ENCODE measurements around the gene WWOX. TPM values are rescaled to one million over a fixed set of nuclear protein-coding genes. Genes with fewer than 3 reads are reported as not detected.

The WWOX gene
- total RNA-seq, 2 experiments from 2014 or later: 19.9 to 29.4 TPM

DNA sequence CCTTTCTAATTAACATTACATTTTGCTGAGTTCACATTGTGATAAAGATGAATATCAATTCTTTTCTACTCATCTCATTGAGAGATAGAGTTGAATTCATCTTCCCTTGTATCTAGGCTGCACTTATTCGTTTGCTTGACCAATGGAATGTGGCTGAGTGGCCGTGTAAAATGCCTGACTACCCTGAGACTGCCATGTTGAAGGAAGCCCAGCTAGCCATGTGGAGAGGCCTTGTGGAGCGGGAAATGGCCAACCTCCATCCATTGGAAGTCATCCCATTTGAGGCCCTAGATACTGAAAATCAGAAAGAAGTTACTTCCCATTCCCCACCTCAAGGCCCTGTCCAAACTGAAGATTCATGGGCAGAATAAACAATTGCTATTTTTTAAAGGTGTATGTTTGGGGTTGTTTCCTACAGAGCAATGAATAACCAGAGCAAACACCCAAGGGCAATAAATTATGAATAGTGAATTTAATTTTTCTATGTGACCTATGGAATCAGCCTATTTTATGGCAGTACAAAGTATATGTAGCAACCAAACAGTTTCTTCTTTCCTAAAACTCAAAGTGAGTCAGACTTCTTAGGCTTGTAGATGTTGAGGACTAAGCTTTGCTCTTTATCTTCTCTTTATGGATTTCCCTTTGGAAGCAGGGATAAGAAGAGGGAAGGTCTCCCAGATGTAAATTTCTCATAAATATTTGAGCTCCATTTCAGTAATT lies 956.0 kb downstream of the WWOX start:
- Mint-ChIP-seq H3K9me3 (ENCODE audit: low read depth) (no peaks in the 10 kb centered on the region), H3K27ac (no peak overlapping the region), H3K4me3 (no peak overlapping the region), H3K4me1 (no peaks in the 10 kb centered on the region), H3K27me3 (no peaks in the 10 kb centered on the region), H3K36me3 (ENCODE audit: low read depth) (no peaks in the 10 kb centered on the region)
- ATAC-seq (no peak), DNase-seq (no peak)
- ChIA-PET POLR2A (no interaction called here), CTCF (no interaction called here)
- intact Hi-C loops (cut with DNase I, micrococcal nuclease): no loop called here

DNA sequence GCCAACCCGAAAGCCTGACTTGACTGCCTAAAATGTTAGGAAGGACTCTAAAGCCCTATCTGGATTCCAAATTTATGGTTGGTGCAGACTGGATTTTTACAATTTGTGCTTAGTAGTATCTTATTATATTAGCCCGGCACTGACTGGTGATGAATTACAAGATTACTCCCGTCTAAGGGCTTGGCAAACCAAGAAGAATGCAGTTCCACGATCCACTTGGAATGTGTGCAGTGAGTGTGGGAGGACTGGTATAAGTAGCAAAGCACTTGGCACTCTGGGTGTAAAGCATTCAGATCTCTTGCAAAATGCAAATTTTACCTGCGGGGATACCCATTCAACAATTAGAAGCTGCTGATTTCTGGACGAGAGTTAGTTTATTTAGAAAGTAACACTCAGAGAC lies 961.7 kb downstream of the WWOX start:
- H3K27ac Mint-ChIP-seq: no peak overlapping the region
- ATAC-seq (no peak), DNase-seq (no peak)
- H3K9me3 Mint-ChIP-seq (ENCODE audit: low read depth): no peaks in the 10 kb centered on the region
- CTCF ChIA-PET: interaction anchor here (0.6 kb wide), 1 partner anchor 541 kb away, joined by 4 read pairs; no protein-coding TSS in a partner anchor
- no peaks in the 10 kb centered on the region for H3K27me3 Mint-ChIP-seq
- H3K4me1 Mint-ChIP-seq: peaks cover 10% of the 10 kb centered on the region
- no peak overlapping the region for H3K4me3 Mint-ChIP-seq
- H3K36me3 Mint-ChIP-seq (ENCODE audit: low read depth): no peaks in the 10 kb centered on the region
- POLR2A ChIA-PET: no interaction called here
- intact Hi-C loops (cut with DNase I, micrococcal nuclease): no loop called here

DNA sequence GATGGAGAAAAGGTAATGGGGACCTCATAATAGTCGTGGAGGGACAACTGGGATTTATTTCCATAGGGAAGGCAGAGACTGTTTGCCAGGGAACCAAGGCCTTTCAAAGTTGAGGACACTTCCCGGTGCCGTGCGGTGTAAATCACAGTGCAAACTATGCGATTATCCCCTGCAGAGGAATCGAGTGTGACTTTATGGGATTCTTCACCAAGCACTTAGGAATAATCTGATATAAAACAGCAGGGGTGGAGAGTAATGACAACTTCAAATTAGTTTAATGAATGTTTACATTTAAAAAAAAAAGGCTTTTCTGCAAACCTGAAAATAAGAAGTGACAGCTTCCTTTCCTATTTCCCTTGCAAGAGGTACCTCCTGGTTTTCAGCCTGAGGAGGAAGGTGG lies 962.9 kb downstream of the WWOX start:
- no peaks in the 10 kb centered on the region for H3K36me3 Mint-ChIP-seq (ENCODE audit: low read depth)
- DNase-seq (no peak), ATAC-seq (no peak)
- no peaks in the 10 kb centered on the region for H3K27me3 Mint-ChIP-seq
- no peaks in the 10 kb centered on the region for H3K9me3 Mint-ChIP-seq (ENCODE audit: low read depth)
- H3K27ac Mint-ChIP-seq: no peak overlapping the region
- H3K4me1 Mint-ChIP-seq: peaks cover 13% of the 10 kb centered on the region
- no peak overlapping the region for H3K4me3 Mint-ChIP-seq
- intact Hi-C loops (cut with DNase I, micrococcal nuclease): no loop called here
- POLR2A ChIA-PET: no interaction called here
- CTCF ChIA-PET: no interaction called here

DNA sequence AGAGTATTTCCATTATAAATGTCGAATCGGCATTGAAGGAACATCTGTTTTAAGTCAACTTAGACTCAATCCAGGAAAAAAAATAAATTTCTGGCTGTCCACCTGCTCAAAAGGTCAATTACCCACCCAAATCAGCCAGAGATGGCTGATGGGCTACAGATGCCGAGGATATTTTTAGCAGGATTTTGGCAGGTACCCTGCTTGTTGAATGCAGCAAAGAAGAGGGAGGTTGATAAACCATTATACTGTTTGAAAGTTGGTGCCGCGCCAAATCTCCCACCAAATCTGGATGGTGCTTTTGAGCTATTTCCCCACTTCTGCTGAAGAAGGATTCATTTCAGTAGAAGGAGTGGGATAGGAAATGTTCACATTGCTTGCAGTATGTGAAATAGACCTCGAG lies 963.4 kb downstream of the WWOX start:
- ChIA-PET POLR2A (no interaction called here), CTCF (no interaction called here)
- Mint-ChIP-seq H3K9me3 (ENCODE audit: low read depth) (no peaks in the 10 kb centered on the region), H3K36me3 (ENCODE audit: low read depth) (no peaks in the 10 kb centered on the region), H3K27ac (no peak overlapping the region), H3K4me1 (peaks cover 16% of the 10 kb centered on the region), H3K4me3 (no peak overlapping the region), H3K27me3 (no peaks in the 10 kb centered on the region)
- intact Hi-C loops (cut with DNase I, micrococcal nuclease): no loop called here
- no peak for DNase-seq
- ATAC-seq: no peak

DNA sequence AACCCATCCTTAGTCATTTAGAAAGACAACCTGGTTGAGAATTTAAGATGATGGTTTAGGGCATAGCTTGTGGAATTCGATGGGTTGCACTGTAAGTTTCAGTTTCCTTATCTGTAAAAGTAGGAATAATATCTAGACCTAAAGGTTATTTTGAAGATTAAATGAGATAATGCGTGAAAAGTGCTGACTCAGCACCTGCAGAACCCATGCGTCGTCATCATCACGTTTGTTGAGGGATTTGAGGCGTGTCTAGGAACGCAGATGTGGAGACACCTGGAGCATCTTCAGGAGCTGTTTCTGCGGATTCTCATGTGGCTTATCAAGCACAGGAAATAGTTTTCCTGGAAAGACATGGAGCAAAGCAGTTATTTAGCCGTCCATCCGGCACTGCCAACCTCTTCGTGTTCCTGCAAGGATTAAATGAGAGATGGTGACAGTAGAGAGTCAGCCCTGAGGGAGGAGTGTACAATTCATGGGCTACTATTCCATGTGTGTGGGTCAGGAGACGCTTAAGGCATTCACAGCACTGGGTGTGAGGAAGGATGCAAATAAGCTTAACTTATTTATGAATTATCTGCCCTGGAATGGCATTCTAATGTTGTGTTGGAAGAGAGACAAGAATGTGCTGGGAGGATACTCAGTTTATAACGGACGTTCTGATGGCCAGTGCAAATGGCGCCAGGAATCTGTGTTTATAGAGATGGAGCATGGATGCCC lies 965.0 kb downstream of the WWOX start:
- no peaks in the 10 kb centered on the region for H3K27me3 Mint-ChIP-seq
- no peak for DNase-seq
- H3K27ac Mint-ChIP-seq: peak overlapping the region; percentile 30
- no peaks in the 10 kb centered on the region for H3K36me3 Mint-ChIP-seq (ENCODE audit: low read depth)
- peaks cover 19% of the 10 kb centered on the region for H3K4me1 Mint-ChIP-seq
- H3K9me3 Mint-ChIP-seq (ENCODE audit: low read depth): no peaks in the 10 kb centered on the region
- intact Hi-C loops (cut with DNase I, micrococcal nuclease): no loop called here
- ChIA-PET CTCF (interaction anchor here (0.9 kb wide), 1 partner anchor 10 kb away, joined by 3 read pairs; no protein-coding TSS in a partner anchor), POLR2A (no interaction called here)
- no peak overlapping the region for H3K4me3 Mint-ChIP-seq
- ATAC-seq: no peak

DNA sequence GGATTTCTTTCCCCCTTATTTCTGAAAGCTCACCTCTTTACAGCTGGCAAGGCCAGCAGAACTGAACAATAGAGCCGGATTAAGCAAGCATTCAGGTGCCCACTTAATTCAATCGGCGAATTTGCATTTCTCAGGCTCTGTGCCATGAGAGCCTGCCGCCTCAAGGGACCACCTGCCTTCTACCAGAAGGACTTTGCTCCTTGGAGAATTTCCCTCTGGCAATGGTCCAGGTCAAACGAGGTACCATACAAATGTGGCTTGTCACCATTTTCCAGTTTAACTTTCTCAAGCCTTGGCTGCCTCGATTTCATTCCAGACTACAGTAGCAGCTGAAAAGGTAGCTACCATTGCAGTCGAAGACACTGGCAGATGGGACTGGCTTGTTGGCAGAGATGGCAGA lies 967.1 kb downstream of the WWOX start:
- no peaks in the 10 kb centered on the region for H3K9me3 Mint-ChIP-seq (ENCODE audit: low read depth)
- peaks cover 38% of the 10 kb centered on the region for H3K4me1 Mint-ChIP-seq
- no peak for ATAC-seq
- CTCF ChIA-PET: interaction anchor here (0.5 kb wide), 1 partner anchor 415 kb away, joined by 3 read pairs; no protein-coding TSS in a partner anchor
- no peaks in the 10 kb centered on the region for H3K27me3 Mint-ChIP-seq
- no peaks in the 10 kb centered on the region for H3K36me3 Mint-ChIP-seq (ENCODE audit: low read depth)
- no peak for DNase-seq
- H3K4me3 Mint-ChIP-seq: no peak overlapping the region
- POLR2A ChIA-PET: no interaction called here
- H3K27ac Mint-ChIP-seq: no peak overlapping the region
- intact Hi-C loops (cut with DNase I, micrococcal nuclease): no loop called here

DNA sequence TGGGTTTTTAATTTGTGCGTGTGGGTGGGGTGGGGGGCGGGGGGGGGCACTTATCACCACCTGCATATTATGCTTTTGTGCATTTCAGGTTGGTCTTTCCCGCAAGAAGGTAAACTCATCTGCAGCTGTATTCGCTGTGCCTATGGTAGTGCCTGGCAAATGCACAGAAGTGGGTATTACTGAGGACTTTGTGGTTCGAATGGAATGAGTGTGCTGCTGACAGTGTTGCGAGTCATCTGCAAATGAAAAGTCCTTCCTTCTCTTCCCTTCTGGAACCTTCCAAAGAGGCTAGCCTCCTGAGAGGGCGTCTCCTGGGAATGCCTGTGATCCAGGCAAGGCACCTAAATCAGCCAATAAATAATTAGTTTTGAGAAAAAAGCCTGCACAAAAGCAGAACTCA lies 968.1 kb downstream of the WWOX start:
- DNase-seq: peak; percentile 27
- POLR2A ChIA-PET: no interaction called here
- intact Hi-C loops (cut with DNase I, micrococcal nuclease): no loop called here
- CTCF ChIA-PET: interaction anchor here (0.7 kb wide), 1 partner anchor 25 kb away, joined by 3 read pairs; no protein-coding TSS in a partner anchor
- ATAC-seq: peak; percentile 75
- H3K36me3 Mint-ChIP-seq (ENCODE audit: low read depth): peaks cover under 1% of the 10 kb centered on the region
- no peak overlapping the region for H3K27ac Mint-ChIP-seq
- H3K4me3 Mint-ChIP-seq: no peak overlapping the region
- peaks cover 44% of the 10 kb centered on the region for H3K4me1 Mint-ChIP-seq
- no peaks in the 10 kb centered on the region for H3K27me3 Mint-ChIP-seq
- no peaks in the 10 kb centered on the region for H3K9me3 Mint-ChIP-seq (ENCODE audit: low read depth)

DNA sequence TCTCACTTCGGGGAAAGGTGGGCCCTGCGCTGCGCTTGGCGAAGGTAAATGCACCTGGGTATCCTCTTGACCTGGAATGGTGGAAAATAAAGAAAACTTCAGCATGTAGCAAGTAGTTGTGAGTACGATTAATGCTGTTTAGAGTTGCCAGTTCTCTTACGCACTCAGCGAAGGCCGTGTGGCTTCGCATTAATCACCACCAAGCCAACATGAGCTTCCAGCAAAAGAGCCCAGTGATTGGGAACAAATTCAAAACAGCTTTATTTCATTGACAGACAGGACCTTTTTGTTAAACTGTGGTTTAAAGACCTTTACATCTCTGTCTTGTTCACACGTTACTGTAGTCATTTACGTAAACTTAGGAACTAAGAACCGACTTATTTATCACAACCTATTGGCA lies 969.7 kb downstream of the WWOX start:
- no peaks in the 10 kb centered on the region for H3K9me3 Mint-ChIP-seq (ENCODE audit: low read depth)
- CTCF ChIA-PET: interaction anchor here (1.2 to 1.8 kb wide), 2 partner anchors 15 to 26 kb away, joined by 4 to 6 read pairs; no protein-coding TSS in a partner anchor
- no peak for ATAC-seq
- DNase-seq: no peak
- H3K36me3 Mint-ChIP-seq (ENCODE audit: low read depth): peaks cover 3% of the 10 kb centered on the region
- POLR2A ChIA-PET: interaction anchor here (0.8 to 1.5 kb wide), 3 partner anchors 21 to 296 kb away, joined by 3 to 4 read pairs (median 3); no protein-coding TSS in a partner anchor
- intact Hi-C loops (cut with DNase I, micrococcal nuclease): loop anchor here in 1 of 2 experiments (2.0 kb wide), 1 partner anchor 294 kb away; no protein-coding TSS in a partner anchor
- no peaks in the 10 kb centered on the region for H3K27me3 Mint-ChIP-seq
- H3K4me3 Mint-ChIP-seq: no peak overlapping the region
- peaks cover 50% of the 10 kb centered on the region for H3K4me1 Mint-ChIP-seq
- peak overlapping the region; percentile 75 for H3K27ac Mint-ChIP-seq

DNA sequence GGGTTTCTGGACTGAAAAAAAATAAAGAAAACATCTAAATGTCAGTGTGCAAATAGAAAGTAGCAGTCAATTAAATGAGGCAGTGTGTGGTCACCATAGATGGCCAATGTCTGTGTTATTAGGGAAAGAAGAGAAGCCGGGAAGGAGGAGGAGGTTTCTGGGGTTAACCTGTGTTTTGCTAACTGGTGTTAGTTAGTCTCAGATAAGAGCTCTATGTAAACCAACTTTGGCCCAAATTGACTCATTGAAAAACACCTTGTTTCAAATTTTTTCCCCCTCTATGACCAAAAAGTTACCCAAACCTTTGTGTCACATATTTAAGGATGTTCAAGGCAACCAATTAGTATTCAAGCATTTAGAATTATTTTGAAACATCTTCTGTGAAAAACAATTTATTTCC lies 970.2 kb downstream of the WWOX start:
- H3K9me3 Mint-ChIP-seq (ENCODE audit: low read depth): no peaks in the 10 kb centered on the region
- peak; percentile 28 for ATAC-seq
- POLR2A ChIA-PET: interaction anchor here (1.1 to 1.9 kb wide), 4 partner anchors 20 to 293 kb away, joined by 3 to 4 read pairs (median 3); no protein-coding TSS in a partner anchor
- peak overlapping the region; percentile 75 for H3K27ac Mint-ChIP-seq
- H3K4me3 Mint-ChIP-seq: no peak overlapping the region
- peaks cover 48% of the 10 kb centered on the region for H3K4me1 Mint-ChIP-seq
- H3K36me3 Mint-ChIP-seq (ENCODE audit: low read depth): peaks cover 3% of the 10 kb centered on the region
- no peak for DNase-seq
- no peaks in the 10 kb centered on the region for H3K27me3 Mint-ChIP-seq
- CTCF ChIA-PET: interaction anchor here (0.9 to 1.8 kb wide), 4 partner anchors 15 to 296 kb away, joined by 3 to 6 read pairs (median 4); no protein-coding TSS in a partner anchor
- intact Hi-C loops (cut with DNase I, micrococcal nuclease): loop anchor here in 1 of 2 experiments (2.0 to 10.0 kb wide), 2 partner anchors 295 to 365 kb away; no protein-coding TSS in a partner anchor

DNA sequence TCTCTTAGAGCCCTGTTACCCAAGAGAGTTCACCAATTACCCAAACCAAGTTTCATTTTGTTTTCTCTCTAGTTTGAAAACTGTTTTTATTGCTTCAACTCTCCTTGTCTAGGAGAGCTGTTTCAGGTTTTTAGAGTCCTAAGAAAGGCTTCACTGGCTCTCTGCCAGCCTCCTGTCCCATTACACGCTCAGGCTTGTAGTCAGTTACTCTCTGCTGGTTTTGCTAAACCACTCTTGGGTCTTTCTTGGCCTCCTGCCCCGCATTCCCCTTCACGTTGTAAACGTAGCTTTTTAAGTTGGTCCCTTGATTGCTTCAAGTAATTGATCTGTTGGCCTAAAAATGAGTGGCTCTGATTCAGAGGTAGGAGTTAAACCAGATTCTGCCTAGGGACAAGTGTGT lies 972.0 kb downstream of the WWOX start:
- Mint-ChIP-seq H3K4me1 (peaks cover 64% of the 10 kb centered on the region), H3K36me3 (ENCODE audit: low read depth) (peaks cover 3% of the 10 kb centered on the region), H3K4me3 (no peak overlapping the region), H3K27me3 (peaks cover 2% of the 10 kb centered on the region), H3K27ac (peak overlapping the region; percentile 34), H3K9me3 (ENCODE audit: low read depth) (no peaks in the 10 kb centered on the region)
- ChIA-PET POLR2A (interaction anchor here (1.9 kb wide), 1 partner anchor 64 kb away, joined by 4 read pairs; no protein-coding TSS in a partner anchor), CTCF (interaction anchor here (0.6 to 1.0 kb wide), 4 partner anchors 16 to 29 kb away, joined by 3 to 7 read pairs (median 4); no protein-coding TSS in a partner anchor)
- no peak for ATAC-seq
- intact Hi-C loops (cut with DNase I, micrococcal nuclease): loop anchor here in 1 of 2 experiments (10.0 kb wide), 1 partner anchor 367 kb away; no protein-coding TSS in a partner anchor
- DNase-seq: no peak

DNA sequence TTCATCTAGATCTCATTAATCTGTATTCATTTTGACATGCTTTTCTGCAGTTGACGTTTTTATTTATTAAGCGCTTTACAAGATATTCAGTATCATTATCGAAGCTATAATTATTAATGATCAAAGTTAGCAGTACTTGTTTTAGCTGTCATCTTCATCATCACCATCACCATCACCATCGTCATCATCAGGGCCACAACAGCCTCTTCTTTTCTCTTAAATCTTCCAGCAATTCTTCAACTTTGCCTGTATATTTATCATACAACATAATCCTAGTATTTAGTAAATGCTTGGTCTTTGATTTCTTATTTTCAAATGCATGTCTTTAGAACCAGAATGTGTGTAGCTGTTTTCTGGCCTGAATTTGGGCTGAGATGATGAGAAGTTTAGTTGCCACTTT lies 973.1 kb downstream of the WWOX start:
- peaks cover 2% of the 10 kb centered on the region for H3K27me3 Mint-ChIP-seq
- no peak overlapping the region for H3K27ac Mint-ChIP-seq
- intact Hi-C loops (cut with DNase I, micrococcal nuclease): loop anchor here in 1 of 2 experiments (10.0 kb wide), 1 partner anchor 368 kb away; no protein-coding TSS in a partner anchor
- no peak overlapping the region for H3K4me3 Mint-ChIP-seq
- H3K9me3 Mint-ChIP-seq (ENCODE audit: low read depth): no peaks in the 10 kb centered on the region
- H3K4me1 Mint-ChIP-seq: peaks cover 72% of the 10 kb centered on the region
- H3K36me3 Mint-ChIP-seq (ENCODE audit: low read depth): peaks cover 3% of the 10 kb centered on the region
- POLR2A ChIA-PET: no interaction called here
- CTCF ChIA-PET: interaction anchor here (0.6 to 1.0 kb wide), 2 partner anchors 20 to 197 kb away, joined by 4 to 6 read pairs; no protein-coding TSS in a partner anchor
- ATAC-seq (no peak), DNase-seq (no peak)
